Right atrium auricular region (tissue), 2 donors: ENCODE measurements around the gene RFT1. TPM values are rescaled to one million over a fixed set of nuclear protein-coding genes. Genes with fewer than 3 reads are reported as not detected.

Source experiments
- DNase-seq: peaks from one replicate; pipeline ENCODE4 v3.0.0-alpha.2; 2019; ENCODE audit warnings: low spot score
- H3K27ac ChIP-seq, 2 donors: fragments of 200-600 bp; sonication (generic); 1 replicate in 1 of 2; 2 replicates in 1 of 2; pipeline ENCODE4 v1.5.1; 2016 to 2019
- H3K27me3 ChIP-seq, 2 donors: fragments of 200-600 bp; sonication (generic); one replicate each; pipeline versions ENCODE4 v1.5.1 to v1.6.0; 2017 to 2019
- H3K36me3 ChIP-seq: fragments of 200-600 bp; sonication (generic); one replicate; pipeline ENCODE4 v1.5.1; 2016
- H3K4me1 ChIP-seq, 2 donors: fragments of 200-600 bp; sonication (generic); one replicate each; pipeline versions ENCODE4 v1.5.1 to v1.6.0; 2017 to 2019
- H3K4me3 ChIP-seq, 2 donors: fragments of 200-600 bp; sonication (generic); 1 replicate in 1 of 2; 2 replicates in 1 of 2; pipeline ENCODE4 v1.5.1; 2017 to 2019; ENCODE audit warnings: mild to moderate bottlenecking in 1 of 2, moderate library complexity in 1 of 2
- H3K9me3 ChIP-seq, 2 donors: fragments of 200-600 bp; sonication (generic); one replicate each; pipeline ENCODE4 v1.5.1; 2019
- CTCF ChIP-seq, 2 donors: fragments of 200-600 bp; sonication (generic); IDR thresholded peaks; one replicate each; pipeline ENCODE4 v1.5.1; 2019; ENCODE audit warnings: antibody characterized with exemption in 2 of 2
- total RNA-seq, 2 donors: library from RNA; depleted of rRNA; stranded (reverse); fragments of >200 nt; gene quantifications; one replicate each; pipeline ENCODE4 v1.1.0, GENCODE V29; 2016

RFT1 gene
- total RNA-seq, 2 donors from 2014 or later = 6.2 to 6.8 TPM

GRCh38 chr3:53080612-53081205, 49.5 kb downstream of the RFT1 start:
- no peak overlapping the region for H3K4me3 ChIP-seq
- no peaks in the 10 kb centered on the region for H3K36me3 ChIP-seq
- H3K27me3 ChIP-seq = no peaks in the 10 kb centered on the region
- H3K9me3 ChIP-seq = no peaks in the 10 kb centered on the region
- no peak overlapping the region for H3K27ac ChIP-seq
- no peak for TF ChIP-seq CTCF (IDR thresholded peaks at IDR 0.05)
- H3K4me1 ChIP-seq = peaks cover 0 to 20% of the 10 kb centered on the region in 2 donors
- DNase-seq = no peak

DNA sequence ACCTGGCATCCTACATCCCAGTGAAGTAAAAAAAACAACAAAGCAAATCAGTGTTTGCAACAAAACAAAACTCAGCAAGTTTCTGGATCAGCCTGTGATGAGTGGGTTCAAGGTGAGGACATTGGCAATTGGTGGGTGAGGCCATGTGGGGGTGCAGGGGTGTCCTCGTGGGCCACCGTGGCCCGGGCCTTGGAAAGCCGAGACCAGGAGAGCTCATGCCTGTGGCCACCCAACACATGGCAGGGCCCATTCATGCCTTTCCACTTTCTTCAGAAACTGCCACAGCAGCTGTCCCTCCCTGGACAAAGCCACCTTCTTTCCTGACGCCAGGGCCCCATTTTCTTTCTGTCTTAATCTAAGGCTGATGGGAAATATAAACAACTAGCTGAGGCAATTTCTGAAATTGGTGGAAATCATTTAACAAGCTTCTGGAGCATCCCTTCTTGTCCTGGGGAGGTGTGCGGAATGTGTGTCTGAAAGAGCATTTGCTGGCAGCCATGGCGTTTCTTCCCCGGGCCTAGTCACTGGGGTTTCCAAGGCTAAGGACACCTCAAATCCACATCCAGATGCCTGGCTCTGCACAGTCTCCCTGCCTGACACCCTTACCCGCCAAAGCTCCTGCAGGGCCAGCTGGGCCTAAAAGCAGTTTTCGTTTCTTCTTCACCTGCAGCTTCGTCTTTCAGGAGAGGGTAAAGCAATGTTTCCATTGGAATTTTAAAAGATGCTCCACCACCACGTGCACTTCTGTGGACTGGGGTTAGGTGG, 50.3 kb downstream of the RFT1 start:
- H3K9me3 ChIP-seq = no peaks in the 10 kb centered on the region
- H3K4me1 ChIP-seq = peaks cover 0 to 16% of the 10 kb centered on the region in 2 donors
- H3K27ac ChIP-seq = no peak overlapping the region
- no peak for DNase-seq
- H3K36me3 ChIP-seq = no peaks in the 10 kb centered on the region
- no peak for TF ChIP-seq CTCF (IDR thresholded peaks at IDR 0.05)
- H3K4me3 ChIP-seq = no peak overlapping the region
- H3K27me3 ChIP-seq = no peaks in the 10 kb centered on the region

- no peaks in the 10 kb centered on the region for H3K27me3 ChIP-seq
Measured at GRCh38 chr3:53079147-53079546, 51.1 kb downstream of the RFT1 start.

DNA sequence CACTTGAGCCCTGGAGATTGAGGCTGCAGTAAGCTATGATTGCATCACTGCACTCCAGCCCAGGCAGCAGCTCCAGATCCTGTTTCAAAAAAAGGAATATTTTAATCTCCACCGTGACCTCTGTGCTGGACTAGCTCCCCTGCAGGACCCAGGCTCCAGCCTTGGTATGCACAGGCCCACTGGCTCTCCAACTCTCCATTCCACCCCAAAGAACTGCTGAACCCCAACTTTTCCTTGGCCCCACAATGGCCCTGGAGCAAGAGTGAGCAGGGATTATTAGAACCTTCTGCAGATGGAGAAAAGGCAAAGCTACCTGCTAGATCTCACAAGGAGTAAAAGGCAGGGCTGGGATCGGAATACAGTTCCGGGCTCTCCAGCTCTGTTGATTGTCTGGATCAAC, 51.6 kb downstream of the RFT1 start:
- Histone ChIP-seq H3K4me3 (no peak overlapping the region), H3K27me3 (no peaks in the 10 kb centered on the region), H3K27ac (no peak overlapping the region), H3K36me3 (no peaks in the 10 kb centered on the region), H3K4me1 (peaks cover 0 to 5% of the 10 kb centered on the region in 2 donors), H3K9me3 (no peaks in the 10 kb centered on the region)
- no peak for TF ChIP-seq CTCF (IDR thresholded peaks at IDR 0.05)
- no peak for DNase-seq

More at GRCh38 chr3:53079147-53079546, 51.1 kb downstream of the RFT1 start:
- TF ChIP-seq CTCF (IDR thresholded peaks at IDR 0.05) = no peak
- Histone ChIP-seq H3K36me3 (no peaks in the 10 kb centered on the region), H3K4me1 (peaks cover 0 to 10% of the 10 kb centered on the region in 2 donors), H3K9me3 (no peaks in the 10 kb centered on the region), H3K27ac (no peak overlapping the region), H3K4me3 (no peak overlapping the region)
- DNase-seq = no peak

GRCh38 chr3:53077476-53078220, 52.6 kb downstream of the RFT1 start:
- H3K4me3 ChIP-seq = no peak overlapping the region
- DNase-seq = no peak
- no peaks in the 10 kb centered on the region for H3K9me3 ChIP-seq
- no peaks in the 10 kb centered on the region for H3K36me3 ChIP-seq
- H3K27ac ChIP-seq = no peak overlapping the region
- no peak for TF ChIP-seq CTCF (IDR thresholded peaks at IDR 0.05)
- peaks cover 0 to 4% of the 10 kb centered on the region in 2 donors for H3K4me1 ChIP-seq
- H3K27me3 ChIP-seq = no peaks in the 10 kb centered on the region
